PFSK-1 (cell line): Measurements from ENCODE around the gene IL7R.

Source experiments
- POLR2AphosphoS5 ChIP-seq: IDR thresholded peaks from 2 replicates; pipeline ENCODE4 v1.6.1; 2012; ENCODE audit warnings: low read depth, mild to moderate bottlenecking, control low read depth, low read length, moderate library complexity
- REST ChIP-seq, 2 experiments: IDR thresholded peaks; 2 replicates each; pipeline versions ENCODE4 v1.6.1 to v1.8.0; 2011 to 2012; ENCODE audit warnings: low read depth in 2 of 2, low read length in 2 of 2, control low read depth in 1 of 2, inconsistent platforms in 1 of 2, mild to moderate bottlenecking in 1 of 2, moderate library complexity in 1 of 2; ENCODE audit not compliant: insufficient read depth in 1 of 2

GRCh38 chr5:35870605-35871004 lies 13.9 kb downstream of the IL7R start:
- TF ChIP-seq REST (IDR thresholded peaks at IDR 0.05; ENCODE audit: insufficient read depth in 1 of 2, low read depth in 2 of 2, low read length in 2 of 2), result no peak
- no peak for TF ChIP-seq POLR2AphosphoS5
